HG03196 (cell line): ENCODE measurements around the gene RAD54L.
"Not testable (repeated sequence)": the region's sequence is repeated elsewhere in the genome, so short reads cannot be mapped to it uniquely, and the experiment has no call there.

ENCODE experiments used
- ATAC-seq: cut with Tn5 transposase; IDR thresholded peaks from one replicate; pipeline ENCODE4 v1.9.1; 2021; ENCODE audit not compliant: unreplicated experiment

RAD54L gene

DNA sequence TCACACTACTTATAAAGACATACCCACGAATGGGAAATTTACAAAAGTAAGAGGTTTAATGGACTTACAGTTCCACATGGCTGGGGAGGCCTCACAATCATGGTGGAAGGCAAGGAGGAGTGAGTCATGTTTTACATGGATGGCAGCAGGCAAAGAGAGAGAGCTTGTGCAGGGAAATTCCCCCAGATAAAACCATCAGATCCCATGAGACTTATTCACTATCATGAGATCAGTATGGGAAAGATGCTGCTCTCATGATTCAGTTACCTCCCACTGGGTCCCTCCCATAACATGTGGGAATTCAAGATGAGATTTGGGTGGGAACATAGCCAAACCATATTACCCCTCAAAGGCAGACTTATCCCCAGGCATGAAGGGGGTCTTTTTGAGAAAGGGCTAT, 8.7 kb upstream of the RAD54L start:
- not testable (repeated sequence) for ATAC-seq

DNA sequence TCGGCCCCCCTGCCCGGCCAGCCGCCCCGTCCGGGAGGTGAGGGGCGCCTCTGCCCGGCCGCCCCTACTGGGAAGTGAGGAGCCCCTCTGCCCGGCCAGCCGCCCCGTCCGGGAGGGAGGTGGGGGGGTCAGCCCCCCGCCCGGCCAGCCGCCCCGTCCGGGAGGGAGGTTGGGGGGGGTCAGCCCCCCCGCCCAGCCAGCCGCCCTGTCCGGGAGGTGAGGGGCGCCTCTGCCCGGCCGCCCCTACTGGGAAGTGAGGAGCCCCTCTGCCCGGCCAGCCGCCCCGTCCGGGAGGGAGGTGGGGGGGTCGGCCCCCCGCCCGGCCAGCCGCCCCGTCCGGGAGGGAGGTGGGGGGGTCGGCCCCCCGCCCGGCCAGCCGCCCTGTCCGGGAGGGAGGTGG, 5.8 kb upstream of the RAD54L start:
- not testable (repeated sequence) for ATAC-seq

DNA sequence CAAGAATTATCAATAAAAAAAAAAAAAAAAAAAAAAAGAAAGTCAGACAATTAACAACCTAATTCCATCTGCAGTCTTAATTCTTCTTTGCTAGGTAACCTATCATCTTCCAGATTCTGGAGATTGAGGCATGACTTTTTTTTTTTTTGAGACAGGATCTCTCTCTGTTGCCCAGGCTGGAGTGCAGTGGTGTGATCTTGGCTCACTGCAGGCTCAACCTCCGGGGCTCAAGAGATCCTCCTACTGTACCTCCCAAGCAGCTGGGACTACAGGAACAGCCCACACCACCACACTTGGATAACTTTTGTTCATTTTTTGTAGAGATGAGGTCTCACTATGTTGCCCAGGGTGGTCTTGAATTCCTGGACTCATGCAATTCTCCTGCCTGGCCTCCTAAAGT, 4.6 kb upstream of the RAD54L start:
- ATAC-seq: no peak

DNA sequence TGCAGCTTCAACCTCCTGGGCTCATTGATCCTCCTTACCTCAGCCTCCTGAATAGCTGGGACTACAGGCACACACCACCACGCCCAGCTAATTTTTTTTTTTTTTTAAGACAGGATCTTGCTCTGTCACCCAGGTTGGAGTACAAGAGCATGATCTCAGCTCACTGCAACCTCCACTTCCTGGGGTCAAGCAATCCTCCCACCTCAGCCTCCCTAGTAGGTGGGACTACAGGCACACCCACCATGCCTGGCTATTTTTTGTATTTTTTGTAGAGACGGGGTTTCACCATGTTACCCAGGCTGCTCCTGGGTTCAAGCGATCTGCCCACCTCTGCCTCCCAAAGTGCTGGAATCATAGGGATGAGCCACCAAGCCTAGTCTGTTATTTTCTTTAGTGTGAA, 3.7 kb upstream of the RAD54L start:
- not testable (repeated sequence) for ATAC-seq

GRCh38 chr1:46244656-46245371, 2.7 kb upstream of the RAD54L start:
- no peak for ATAC-seq

GRCh38 chr1:46246136-46246535, 1.4 kb upstream of the RAD54L start:
- not testable (repeated sequence) for ATAC-seq

DNA sequence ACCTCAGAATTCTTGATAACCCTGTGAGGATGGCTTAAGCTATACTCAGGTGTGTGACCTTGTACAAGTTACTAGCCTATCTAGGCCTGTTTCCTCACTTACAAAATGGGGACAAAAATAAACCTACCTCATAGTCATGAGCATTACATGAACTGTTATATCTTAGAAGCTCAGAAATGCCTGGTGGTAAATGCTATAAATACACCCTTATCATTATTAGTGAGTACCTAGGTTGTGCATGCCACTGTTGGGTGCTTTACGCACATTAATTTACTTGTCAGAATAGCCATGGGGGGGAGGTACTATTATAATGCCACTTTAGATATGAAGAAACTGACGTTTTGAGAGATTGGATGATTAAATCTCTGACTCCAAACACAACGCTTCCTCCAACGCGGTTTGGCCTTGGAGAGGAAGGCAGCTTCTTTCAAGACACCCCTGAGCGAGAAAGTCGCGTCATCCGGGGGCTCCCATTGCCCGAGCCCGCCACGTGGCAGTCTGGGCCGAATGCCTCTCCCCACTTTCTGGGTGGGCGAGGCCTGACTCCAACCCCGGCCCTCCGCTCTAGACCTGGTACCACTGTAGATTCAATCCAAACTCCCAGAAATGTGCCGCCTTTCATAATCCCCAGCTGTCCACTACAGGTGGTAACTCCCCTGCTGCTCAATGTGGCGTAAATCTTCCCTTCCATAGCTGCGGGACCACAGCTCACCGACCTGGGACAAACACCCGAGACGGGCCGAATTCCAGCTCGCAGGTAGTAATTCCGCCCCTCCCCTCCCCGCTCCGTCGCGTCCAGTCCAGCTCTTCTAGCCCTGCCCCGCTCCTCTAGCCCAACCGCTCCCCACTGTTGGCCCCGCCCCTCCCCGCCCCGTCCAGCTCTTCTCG, 771 bp upstream of the RAD54L start:
- ATAC-seq: peak; percentile 44

DNA sequence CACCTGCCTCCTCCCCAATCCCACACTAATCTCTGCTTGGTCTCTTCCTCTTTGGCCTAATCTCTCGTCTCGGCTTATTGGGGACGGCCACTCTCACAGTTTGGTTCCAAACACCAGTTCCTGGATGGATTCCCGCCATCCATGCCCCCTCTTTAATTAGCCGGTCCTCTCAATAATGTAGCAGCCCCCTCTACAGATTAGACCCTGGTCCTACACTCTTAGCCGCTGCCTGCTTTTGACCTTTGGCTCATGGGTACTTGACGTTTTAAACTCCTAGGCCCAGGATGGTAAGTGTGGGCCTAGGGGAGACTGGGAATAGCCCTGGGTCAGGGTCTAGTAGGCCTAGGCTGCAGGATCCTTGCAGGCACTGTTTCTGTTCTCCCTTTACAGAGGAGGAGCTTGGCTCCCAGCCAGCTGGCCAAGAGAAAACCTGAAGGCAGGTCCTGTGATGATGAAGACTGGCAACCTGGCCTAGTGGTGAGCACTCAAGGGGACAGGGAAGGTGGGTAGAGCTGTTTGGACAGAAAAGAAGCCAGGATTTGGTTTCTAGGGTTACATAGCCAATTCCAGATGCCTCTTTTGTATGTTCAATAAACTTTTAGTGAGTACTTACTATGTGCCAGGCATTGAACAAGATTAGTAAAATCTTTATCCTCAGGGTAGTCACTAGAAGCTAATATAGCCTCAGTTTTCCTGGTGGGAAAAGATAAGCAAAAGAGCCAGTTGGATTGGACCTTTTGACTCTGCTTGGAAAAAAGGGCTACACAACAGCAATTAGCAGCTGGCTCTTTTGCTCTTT, 758 bp downstream of the RAD54L start:
- ATAC-seq: no peak

DNA sequence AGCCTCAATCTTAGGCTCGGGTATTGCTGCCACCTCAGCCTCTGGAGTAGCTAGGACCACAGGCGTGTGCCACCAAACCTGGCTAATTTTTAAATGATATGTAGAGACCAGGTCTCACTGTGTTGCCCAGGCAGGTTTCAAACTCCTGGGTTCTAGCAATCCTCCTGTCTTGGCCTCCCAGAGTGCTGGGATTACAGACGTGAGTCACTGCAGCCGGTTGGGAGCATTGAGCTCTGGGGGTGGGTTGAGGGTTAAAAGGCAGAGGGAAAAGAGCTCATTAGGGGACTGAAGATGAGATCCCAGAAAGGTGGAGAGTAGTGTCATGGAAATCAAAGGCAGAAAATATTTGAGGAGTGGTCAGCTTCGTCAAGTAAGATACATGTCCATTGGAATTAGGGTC, 7.1 kb downstream of the RAD54L start:
- ATAC-seq: no peak

- ATAC-seq: no peak
Observed at GRCh38 chr1:46256523-46256922, 9.0 kb downstream of the RAD54L start.

- no peak for ATAC-seq
Observed at GRCh38 chr1:46262508-46262907, 14.9 kb downstream of the RAD54L start.

GRCh38 chr1:46263146-46263545, 15.6 kb downstream of the RAD54L start:
- ATAC-seq: no peak

- ATAC-seq: no peak
Observed at GRCh38 chr1:46268578-46268977, 21.0 kb downstream of the RAD54L start.

- ATAC-seq: no peak
Observed at GRCh38 chr1:46274225-46275029, 26.9 kb downstream of the RAD54L start.

- no peak for ATAC-seq
Observed at GRCh38 chr1:46275030-46275337, 27.4 kb downstream of the RAD54L start.

- ATAC-seq: no peak
Observed at GRCh38 chr1:46277658-46278373, 30.3 kb downstream of the RAD54L start.

GRCh38 chr1:46278807-46279206, 31.2 kb downstream of the RAD54L start:
- no peak for ATAC-seq

DNA sequence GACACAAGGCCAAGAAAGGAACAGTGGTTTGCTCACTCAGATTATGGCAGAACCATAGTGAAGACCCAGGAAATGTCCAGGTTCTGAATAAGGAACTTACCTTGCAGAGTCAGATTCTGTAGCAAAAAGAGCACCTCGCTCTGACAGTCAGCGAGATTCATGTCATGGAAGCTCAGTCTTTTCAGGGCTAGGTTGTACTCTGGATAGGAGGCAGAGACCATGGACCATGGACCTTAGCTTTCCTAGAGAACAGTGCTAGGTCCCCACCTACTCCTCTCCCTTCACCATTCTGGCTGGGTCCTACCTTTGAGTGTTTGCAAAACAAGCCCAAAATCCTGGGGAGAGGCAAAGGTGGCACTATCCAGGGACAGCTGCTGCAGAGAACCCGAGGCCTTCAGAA, 32.5 kb downstream of the RAD54L start:
- ATAC-seq: no peak

GRCh38 chr1:46281021-46281420, 33.5 kb downstream of the RAD54L start:
- no peak for ATAC-seq

DNA sequence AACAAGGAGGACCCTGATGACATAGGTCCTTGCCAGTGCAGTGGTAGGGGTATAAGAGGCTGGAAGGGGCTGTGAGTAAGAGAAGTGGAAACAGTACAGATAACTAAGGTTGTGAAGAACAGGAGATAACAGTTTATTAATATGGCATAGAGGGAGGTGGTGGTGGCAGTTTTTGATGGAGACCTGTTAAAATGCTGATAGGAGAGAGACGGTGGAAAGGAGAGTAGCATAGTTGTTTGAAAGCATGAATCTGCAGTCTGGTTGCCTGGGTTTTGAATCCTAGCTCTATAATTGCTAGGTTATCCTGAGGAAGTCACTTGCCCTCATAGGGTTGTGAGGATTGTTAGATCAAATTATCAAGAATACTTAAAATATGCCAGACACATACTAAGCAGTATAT, 36.5 kb downstream of the RAD54L start:
- ATAC-seq: no peak
